ENCODE measurements around the gene DNAH5.

GRCh38 chr5:13973724-13974123 is 29.2 kb upstream of the DNAH5 start:
- TF ChIP-seq CTCF (IDR thresholded peaks at IDR 0.05) (no peak), POLR2A (IDR thresholded peaks at IDR 0.05) (no peak)
